ENCODE measurements around the gene LDLRAD3. TPM values are rescaled to one million over a fixed set of nuclear protein-coding genes. Genes with fewer than 3 reads are reported as not detected.

The LDLRAD3 gene
- total RNA-seq, 1 experiment from 2014 or later = 28.1 TPM

DNA sequence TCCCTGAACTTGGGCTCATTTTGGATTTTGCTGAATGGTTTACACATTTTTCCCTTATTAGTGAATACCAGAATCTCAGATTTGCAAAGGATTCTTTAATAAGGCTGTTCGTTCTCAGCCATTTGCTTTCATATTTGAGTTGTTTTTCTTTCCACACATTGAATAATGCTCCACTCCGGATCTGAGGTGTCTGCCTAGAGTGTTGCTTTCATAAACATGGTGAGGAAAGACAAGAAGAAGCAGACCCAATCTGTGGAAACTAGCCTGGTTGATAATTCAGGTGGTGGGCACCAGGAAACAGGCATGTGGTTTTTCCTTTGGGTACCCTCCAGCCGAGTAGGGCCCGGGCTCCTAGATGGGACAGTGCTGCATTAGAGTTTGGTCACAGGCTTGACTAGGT is 35.0 kb downstream of the LDLRAD3 start:
- BruUV-seq (replicated peaks) = no TSS peak
- Histone ChIP-seq H3K27ac (ENCODE audit: low read length) (no peak overlapping the region), H3K9me3 (ENCODE audit: control insufficient read depth, insufficient read depth, low read depth, low read length) (no peaks in the 10 kb centered on the region), H3K4me3 (ENCODE audit: low read depth in 2 of 2, low read length in 2 of 2) (no peak overlapping the region), H3K4me1 (ENCODE audit: control insufficient read depth, insufficient read depth, low read length) (peaks cover 3% of the 10 kb centered on the region; the same call in 1 of the 2 replicates), H3K36me3 (ENCODE audit: control insufficient read depth, insufficient read depth, low read length) (no peaks in the 10 kb centered on the region), H3K27me3 (ENCODE audit: control insufficient read depth, insufficient read depth, low read length) (no peaks in the 10 kb centered on the region)
- DNase-seq (ENCODE audit: low read depth, low spot score) (no peak), ATAC-seq (no peak)
- ChIA-PET POLR2A (no interaction called here), CTCF (no interaction called here)
- in situ Hi-C loops (cut with HindIII; ENCODE audit: low pct_unique_long_range_greater_than_20kb, low sequenced_read_pairs) = no loop called here
- intact Hi-C loops (cut with micrococcal nuclease; ENCODE audit: unreplicated experiment) = no loop called here
- no peak for TF ChIP-seq CTCF (IDR thresholded peaks at IDR 0.05)
- no peak for TF ChIP-seq SIN3A (IDR thresholded peaks at IDR 0.05; ENCODE audit: borderline replicate concordance, insufficient read depth, low read depth, low read length)
- no peak for TF ChIP-seq TCF7L2 (IDR thresholded peaks at IDR 0.05; ENCODE audit: low read depth, low read length)
- TF ChIP-seq, protein P1, sequence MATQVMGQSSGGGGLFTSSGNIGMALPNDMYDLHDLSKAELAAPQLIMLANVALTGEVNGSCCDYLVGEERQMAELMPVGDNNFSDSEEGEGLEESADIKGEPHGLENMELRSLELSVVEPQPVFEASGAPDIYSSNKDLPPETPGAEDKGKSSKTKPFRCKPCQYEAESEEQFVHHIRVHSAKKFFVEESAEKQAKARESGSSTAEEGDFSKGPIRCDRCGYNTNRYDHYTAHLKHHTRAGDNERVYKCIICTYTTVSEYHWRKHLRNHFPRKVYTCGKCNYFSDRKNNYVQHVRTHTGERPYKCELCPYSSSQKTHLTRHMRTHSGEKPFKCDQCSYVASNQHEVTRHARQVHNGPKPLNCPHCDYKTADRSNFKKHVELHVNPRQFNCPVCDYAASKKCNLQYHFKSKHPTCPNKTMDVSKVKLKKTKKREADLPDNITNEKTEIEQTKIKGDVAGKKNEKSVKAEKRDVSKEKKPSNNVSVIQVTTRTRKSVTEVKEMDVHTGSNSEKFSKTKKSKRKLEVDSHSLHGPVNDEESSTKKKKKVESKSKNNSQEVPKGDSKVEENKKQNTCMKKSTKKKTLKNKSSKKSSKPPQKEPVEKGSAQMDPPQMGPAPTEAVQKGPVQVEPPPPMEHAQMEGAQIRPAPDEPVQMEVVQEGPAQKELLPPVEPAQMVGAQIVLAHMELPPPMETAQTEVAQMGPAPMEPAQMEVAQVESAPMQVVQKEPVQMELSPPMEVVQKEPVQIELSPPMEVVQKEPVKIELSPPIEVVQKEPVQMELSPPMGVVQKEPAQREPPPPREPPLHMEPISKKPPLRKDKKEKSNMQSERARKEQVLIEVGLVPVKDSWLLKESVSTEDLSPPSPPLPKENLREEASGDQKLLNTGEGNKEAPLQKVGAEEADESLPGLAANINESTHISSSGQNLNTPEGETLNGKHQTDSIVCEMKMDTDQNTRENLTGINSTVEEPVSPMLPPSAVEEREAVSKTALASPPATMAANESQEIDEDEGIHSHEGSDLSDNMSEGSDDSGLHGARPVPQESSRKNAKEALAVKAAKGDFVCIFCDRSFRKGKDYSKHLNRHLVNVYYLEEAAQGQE (IDR thresholded peaks at IDR 0.05; ENCODE audit: insufficient read depth in 1 of 2, low read depth in 2 of 2, low read length in 1 of 2) = no peak
- TF ChIP-seq POLR2AphosphoS5 (IDR thresholded peaks at IDR 0.05; ENCODE audit: low read depth, low read length) = no peak

DNA sequence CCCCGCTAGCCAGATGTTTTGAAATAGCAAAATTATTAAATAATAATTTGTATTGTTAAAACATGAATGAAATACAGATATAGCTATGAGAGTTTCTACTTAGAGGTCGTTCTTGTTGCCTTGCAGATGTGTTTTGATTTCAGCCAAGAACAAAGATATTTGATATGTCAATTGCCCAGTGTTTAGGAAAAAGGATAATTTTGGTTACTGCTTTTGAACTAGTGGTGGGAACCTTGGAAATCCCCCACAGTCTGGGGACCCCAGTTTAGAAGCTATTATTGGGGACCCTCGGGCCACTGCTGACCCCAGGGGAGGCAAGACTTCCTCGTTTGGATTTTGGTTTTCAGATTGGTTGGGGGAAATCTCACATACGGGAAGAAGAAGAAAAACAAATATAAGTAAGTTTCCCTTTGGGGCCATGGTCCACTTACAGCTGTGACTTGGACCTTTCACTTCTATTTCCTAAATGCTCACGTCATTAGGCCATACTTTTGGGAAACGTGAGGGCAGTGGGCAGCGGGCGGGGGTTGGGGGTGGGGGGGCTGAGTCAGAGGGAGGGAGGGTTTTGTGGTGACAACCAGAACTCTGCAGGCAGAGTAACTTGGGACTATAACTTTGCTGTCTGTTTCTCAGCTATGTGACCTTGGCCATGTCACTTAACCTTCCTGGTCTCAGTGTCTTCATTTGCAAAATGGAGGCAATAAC is 37.0 kb downstream of the LDLRAD3 start:
- no peak for ATAC-seq
- Histone ChIP-seq H3K36me3 (ENCODE audit: control insufficient read depth, insufficient read depth, low read length) (no peaks in the 10 kb centered on the region), H3K4me3 (ENCODE audit: low read depth in 2 of 2, low read length in 2 of 2) (no peak overlapping the region), H3K9me3 (ENCODE audit: control insufficient read depth, insufficient read depth, low read depth, low read length) (no peaks in the 10 kb centered on the region), H3K27ac (ENCODE audit: low read length) (no peak overlapping the region), H3K27me3 (ENCODE audit: control insufficient read depth, insufficient read depth, low read length) (no peaks in the 10 kb centered on the region), H3K4me1 (ENCODE audit: control insufficient read depth, insufficient read depth, low read length) (peaks cover 3% of the 10 kb centered on the region; the same call in 1 of the 2 replicates)
- TF ChIP-seq CTCF (IDR thresholded peaks at IDR 0.05) (no peak), TCF7L2 (IDR thresholded peaks at IDR 0.05; ENCODE audit: low read depth, low read length) (no peak), POLR2AphosphoS5 (IDR thresholded peaks at IDR 0.05; ENCODE audit: low read depth, low read length) (no peak), SIN3A (IDR thresholded peaks at IDR 0.05; ENCODE audit: borderline replicate concordance, insufficient read depth, low read depth, low read length) (no peak)
- TF ChIP-seq, protein P1 (IDR thresholded peaks at IDR 0.05; ENCODE audit: insufficient read depth in 1 of 2, low read depth in 2 of 2, low read length in 1 of 2) = no peak
- no TSS peak for BruUV-seq (replicated peaks)
- ChIA-PET CTCF (no interaction called here), POLR2A (no interaction called here)
- in situ Hi-C loops (cut with HindIII; ENCODE audit: low pct_unique_long_range_greater_than_20kb, low sequenced_read_pairs) (no loop called here), intact Hi-C loops (cut with micrococcal nuclease; ENCODE audit: unreplicated experiment) (no loop called here)
- DNase-seq (ENCODE audit: low read depth, low spot score) = no peak

Measured in Panc1 (cell line).